HCT116 (cell line): ENCODE measurements around the gene NFATC1.

Experiments used
- CBX3 ChIP-seq: IDR thresholded peaks from 2 replicates; pipeline ENCODE4 v1.6.1; 2012; ENCODE audit warnings: low read depth
- RAD21 ChIP-seq: IDR thresholded peaks from 2 replicates; pipeline ENCODE4 v1.6.1; 2012; ENCODE audit warnings: low read depth, mild to moderate bottlenecking
- TF ChIP-seq, protein P1 (sequence below), 3 experiments: fragments of 200-600 bp in 1 of 3; sonication (generic) in 1 of 3; IDR thresholded peaks in 2 of 3; conservative IDR thresholded peaks in 1 of 3; 2 replicates each; pipeline ENCODE4 v1.5.1; 2012 to 2017; ENCODE audit warnings: low read depth in 2 of 3, low read length in 2 of 3, antibody characterized with exemption in 1 of 3, borderline replicate concordance in 1 of 3, control low read depth in 1 of 3, mild to moderate bottlenecking in 1 of 3, mixed read lengths in 1 of 3, mixed run types in 1 of 3, moderate library complexity in 1 of 3; ENCODE audit not compliant: insufficient read depth in 1 of 3

GRCh38 chr18:79496978-79497637 is 101.4 kb downstream of the NFATC1 start:
- TF ChIP-seq, protein P1, sequence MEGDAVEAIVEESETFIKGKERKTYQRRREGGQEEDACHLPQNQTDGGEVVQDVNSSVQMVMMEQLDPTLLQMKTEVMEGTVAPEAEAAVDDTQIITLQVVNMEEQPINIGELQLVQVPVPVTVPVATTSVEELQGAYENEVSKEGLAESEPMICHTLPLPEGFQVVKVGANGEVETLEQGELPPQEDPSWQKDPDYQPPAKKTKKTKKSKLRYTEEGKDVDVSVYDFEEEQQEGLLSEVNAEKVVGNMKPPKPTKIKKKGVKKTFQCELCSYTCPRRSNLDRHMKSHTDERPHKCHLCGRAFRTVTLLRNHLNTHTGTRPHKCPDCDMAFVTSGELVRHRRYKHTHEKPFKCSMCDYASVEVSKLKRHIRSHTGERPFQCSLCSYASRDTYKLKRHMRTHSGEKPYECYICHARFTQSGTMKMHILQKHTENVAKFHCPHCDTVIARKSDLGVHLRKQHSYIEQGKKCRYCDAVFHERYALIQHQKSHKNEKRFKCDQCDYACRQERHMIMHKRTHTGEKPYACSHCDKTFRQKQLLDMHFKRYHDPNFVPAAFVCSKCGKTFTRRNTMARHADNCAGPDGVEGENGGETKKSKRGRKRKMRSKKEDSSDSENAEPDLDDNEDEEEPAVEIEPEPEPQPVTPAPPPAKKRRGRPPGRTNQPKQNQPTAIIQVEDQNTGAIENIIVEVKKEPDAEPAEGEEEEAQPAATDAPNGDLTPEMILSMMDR (IDR thresholded peaks at IDR 0.05 in 2 of 3, conservative IDR thresholded peaks at IDR 0.05 in 1 of 3; ENCODE audit: borderline replicate concordance in 1 of 3, insufficient read depth in 1 of 3, low read depth in 2 of 3, low read length in 2 of 3) = no peak
- TF ChIP-seq CBX3 = no peak
- no peak for TF ChIP-seq RAD21
